C4-2B (cell line): Measurements from ENCODE around the gene NRP2.

ENCODE experiments used
- CTCF ChIP-seq: fragments of 450-650 bp; conservative IDR thresholded peaks from 2 replicates; pipeline ENCODE4 v1.5.1; 2017; ENCODE audit warnings: mild to moderate bottlenecking
- ZFX ChIP-seq: fragments of 450-650 bp; IDR thresholded peaks from 2 replicates; pipeline ENCODE4 v1.6.1; 2017

- TF ChIP-seq CTCF: no peak
- TF ChIP-seq ZFX: no peak
These were observed 17.4 kb downstream of the NRP2 start for GRCh38 chr2:205699515-205700289.
